GM12878 (cell line): Measurements from ENCODE around the gene NKAP. TPM values are rescaled to one million over a fixed set of nuclear protein-coding genes. Genes with fewer than 3 reads are reported as not detected.

ENCODE experiments used
- BACH1 ChIP-seq: fragments of 450-650 bp; IDR thresholded peaks from 2 replicates; pipeline ENCODE4 v1.6.1; 2017; ENCODE audit warnings: mild to moderate bottlenecking, borderline replicate concordance
- CUX1 ChIP-seq: IDR thresholded peaks from 2 replicates; pipeline ENCODE4 v1.6.1; 2012; ENCODE audit warnings: improper control_type of control experiment, low read depth, low read length; ENCODE audit not compliant: insufficient replicate concordance
- DPF2 ChIP-seq: fragments of 450-650 bp; IDR thresholded peaks from 2 replicates; pipeline ENCODE4 v1.6.1; 2017; ENCODE audit warnings: mild to moderate bottlenecking
- ETV6 ChIP-seq, 2 experiments: fragments of 450-650 bp in 1 of 2; IDR thresholded peaks in 1 of 2; conservative IDR thresholded peaks in 1 of 2; 2 replicates each; pipeline ENCODE4 v1.6.1; 2014; ENCODE audit warnings: antibody characterized with exemption in 1 of 2, borderline replicate concordance in 1 of 2, low read depth in 1 of 2, mild to moderate bottlenecking in 1 of 2, moderate library complexity in 1 of 2
- HSF1 ChIP-seq: fragments of 150-350 bp; IDR thresholded peaks from 2 replicates; pipeline ENCODE4 v1.6.1; 2014; ENCODE audit warnings: mild to moderate bottlenecking, low read depth, low read length
- IKZF1 ChIP-seq: fragments of 450-650 bp; conservative IDR thresholded peaks from 2 replicates; pipeline ENCODE4 v1.6.1; 2017; ENCODE audit warnings: antibody characterized with exemption, mild to moderate bottlenecking
- IRF5 ChIP-seq: fragments of 450-650 bp; IDR thresholded peaks from 2 replicates; pipeline ENCODE4 v1.6.1; 2017; ENCODE audit warnings: borderline replicate concordance
- PAX5 ChIP-seq: IDR thresholded peaks from 2 replicates; pipeline ENCODE4 v1.6.1; 2011; ENCODE audit warnings: low read depth, low read length, borderline replicate concordance
- PAX8 ChIP-seq: fragments of 450-650 bp; IDR thresholded peaks from 2 replicates; pipeline ENCODE4 v1.6.1; 2017; ENCODE audit warnings: mild to moderate bottlenecking, moderate library complexity
- PML ChIP-seq: IDR thresholded peaks from 2 replicates; pipeline ENCODE4 v1.6.1; 2012; ENCODE audit warnings: low read length, inconsistent platforms
- REST ChIP-seq: IDR thresholded peaks from 2 replicates; pipeline ENCODE4 v1.6.1; 2012; ENCODE audit warnings: mild to moderate bottlenecking, low read depth, low read length
- SIX5 ChIP-seq: IDR thresholded peaks from 2 replicates; pipeline ENCODE4 v1.6.1; 2011; ENCODE audit warnings: mild to moderate bottlenecking, low read depth, low read length, moderate library complexity; ENCODE audit not compliant: severe bottlenecking
- SMAD1 ChIP-seq: fragments of 450-650 bp; IDR thresholded peaks from 2 replicates; pipeline ENCODE4 v1.6.1; 2018; ENCODE audit warnings: mild to moderate bottlenecking, low read depth; ENCODE audit not compliant: partially characterized antibody
- SUZ12 ChIP-seq: fragments of 200-600 bp; sonication (generic); IDR thresholded peaks from one replicate; pipeline ENCODE4 v1.6.1; 2018; ENCODE audit warnings: antibody characterized with exemption, mild to moderate bottlenecking; ENCODE audit not compliant: unreplicated experiment
- TAF1 ChIP-seq: IDR thresholded peaks from 2 replicates; pipeline ENCODE4 v1.6.1; 2011; ENCODE audit warnings: mild to moderate bottlenecking, low read depth, low read length, borderline replicate concordance
- TBL1XR1 ChIP-seq: IDR thresholded peaks from 2 replicates; pipeline ENCODE4 v1.6.1; 2012; ENCODE audit warnings: low read depth, low read length, improper control_type of control experiment
- TCF7 ChIP-seq: IDR thresholded peaks from 2 replicates; pipeline ENCODE4 v1.6.1; 2014; ENCODE audit warnings: antibody characterized with exemption, borderline replicate concordance
- ZSCAN29 ChIP-seq: fragments of 450-650 bp; IDR thresholded peaks from 2 replicates; pipeline ENCODE4 v1.6.1; 2017; ENCODE audit warnings: mild to moderate bottlenecking, moderate library complexity
- polyA plus RNA-seq, 11 experiments: library from polyadenylated mRNA; depleted of rRNA in 4 of 11; unstranded in 6 of 11; stranded (reverse) in 5 of 11; fragments of >200 nt; fragmentation: Nextera tagmentation in 4 of 11; fragmentation: Illumina TruSeq in 1 of 11; extraction: Ambion mirVana in 4 of 11; extraction: Trizol in 1 of 11; gene quantifications; 1 replicate in 1 of 11; 2 replicates in 10 of 11; pipeline versions ENCODE4 v1.2.1 to v1.2.3, GENCODE V29; 2011 to 2016; ENCODE audit warnings: inconsistent platforms in 2 of 11, missing spikeins in 2 of 11, low read depth in 1 of 11
- total RNA-seq, 4 experiments: library from RNA; depleted of rRNA in 3 of 4; stranded (reverse); fragments of >200 nt in 3 of 4; fragmentation: Illumina TruSeq in 1 of 4; extraction: Trizol in 1 of 4; gene quantifications; 2 replicates each; pipeline versions ENCODE4 v1.2.1 to v1.2.3, GENCODE V29; 2013 to 2021

NKAP gene
- total and polyA plus RNA-seq, 10 of the 15 experiments (the other 5 are each of a cell fraction or from before 2014, with no cell fraction given) = 2.4 to 6.9 (median 5.3) TPM

GRCh38 chrX:119871599-119872395, 71.8 kb downstream of the NKAP start, which contains the start of the genes NDUFA1 and RNF113A (continued):
- TF ChIP-seq PML (peak; percentile 85), BACH1 (no peak), PAX5 (no peak), SMAD1 (no peak), DPF2 (no peak), PAX8 (no peak), SUZ12 (no peak), HSF1 (no peak), TCF7 (no peak), CUX1 (no peak), ZSCAN29 (no peak), REST (no peak), ETV6 (conservative IDR thresholded peaks at IDR 0.05 in 1 of 2, IDR thresholded peaks at IDR 0.05 in 1 of 2; ENCODE audit: borderline replicate concordance in 1 of 2, low read depth in 1 of 2) (no peak), TAF1 (peak; percentile 92), IRF5 (no peak), IKZF1 (peak; percentile 48; the same call in 1 of the 2 replicates), SIX5 (peak; percentile 50), TBL1XR1 (0 out of 2 replicates have a peak, but pooled peaks have one; percentile 25)
